Stimulated activated CD4-positive, alpha-beta T cell treated with anti-CD3 and anti-CD28 coated beads, Interleukin-12 subunit alpha, Interleukin-12 subunit beta, amount 100 ng/mL, for 4 hours (primary cell): ENCODE data around the gene AKT3.

Experiments used
- DNase-seq: peaks from one replicate; pipeline ENCODE4 v3.0.0-alpha.2; 2020

AKT3 gene

GRCh38 chr1:243548516-243548915, 301.5 kb downstream of the AKT3 start:
- no peak for DNase-seq

DNA sequence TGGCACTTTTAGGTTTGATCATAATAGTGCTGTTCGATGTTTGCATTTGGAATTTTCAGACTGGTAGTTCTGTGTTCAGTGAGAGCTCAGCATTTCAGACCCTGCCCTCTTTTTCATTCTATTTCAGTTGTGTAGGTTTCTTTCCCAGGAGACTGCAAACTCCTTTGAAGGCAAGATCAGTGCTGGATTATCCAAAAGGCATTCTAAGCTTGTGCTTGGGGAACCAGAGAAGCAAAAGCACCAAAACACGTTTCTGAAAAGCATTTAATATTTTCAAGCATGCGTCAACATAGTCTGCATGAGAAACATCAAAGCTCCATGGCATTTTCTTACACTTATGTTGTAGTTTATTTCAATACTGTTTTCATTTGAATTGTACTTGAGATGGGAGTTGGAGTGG, 302.2 kb downstream of the AKT3 start:
- no peak for DNase-seq

GRCh38 chr1:243546457-243546856, 303.6 kb downstream of the AKT3 start:
- no peak for DNase-seq

- no peak for DNase-seq
These were observed 306.5 kb downstream of the AKT3 start for GRCh38 chr1:243543501-243543900.

- no peak for DNase-seq
These were observed 307.2 kb downstream of the AKT3 start for GRCh38 chr1:243542739-243543415.

- DNase-seq = no peak
These were observed 310.4 kb downstream of the AKT3 start for GRCh38 chr1:243539636-243540035.

DNA sequence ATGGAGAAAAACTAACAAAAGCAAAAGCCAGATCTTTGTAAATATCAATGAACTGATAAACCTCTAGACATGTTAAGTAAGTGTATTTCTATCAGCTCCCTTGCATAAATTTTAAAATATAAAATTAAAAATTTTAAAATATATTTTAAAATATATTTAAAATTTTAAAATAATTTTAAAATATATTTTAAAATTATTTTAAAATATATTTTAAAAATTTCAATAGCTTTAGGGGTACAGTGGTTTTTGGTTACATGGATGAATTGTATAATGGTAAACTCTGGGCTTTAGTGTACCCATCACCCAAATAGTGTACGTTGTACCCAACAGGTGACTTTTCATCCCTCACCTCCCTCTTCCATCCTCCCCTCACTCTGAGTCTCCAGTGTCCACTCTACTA, 315.0 kb downstream of the AKT3 start:
- DNase-seq = no peak

DNA sequence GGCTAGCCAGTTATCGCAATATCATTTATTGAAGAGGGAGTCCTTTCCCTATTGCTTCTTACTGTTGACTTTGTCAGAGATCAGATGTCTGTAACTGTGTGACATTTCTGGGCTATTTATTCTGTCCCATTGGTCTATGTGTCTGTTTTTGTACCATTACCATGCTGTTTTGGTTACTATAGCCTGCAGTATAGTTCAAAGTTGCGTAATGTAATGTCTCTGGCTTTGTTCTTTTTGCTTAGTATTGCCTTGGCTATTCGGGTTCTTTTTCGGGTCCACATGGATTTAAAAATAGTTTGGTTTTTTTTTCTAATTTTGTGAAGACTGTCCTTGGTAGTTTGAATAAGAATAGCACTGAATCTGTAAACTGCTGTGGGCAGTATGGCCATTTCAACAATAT, 320.5 kb downstream of the AKT3 start:
- DNase-seq = no peak

DNA sequence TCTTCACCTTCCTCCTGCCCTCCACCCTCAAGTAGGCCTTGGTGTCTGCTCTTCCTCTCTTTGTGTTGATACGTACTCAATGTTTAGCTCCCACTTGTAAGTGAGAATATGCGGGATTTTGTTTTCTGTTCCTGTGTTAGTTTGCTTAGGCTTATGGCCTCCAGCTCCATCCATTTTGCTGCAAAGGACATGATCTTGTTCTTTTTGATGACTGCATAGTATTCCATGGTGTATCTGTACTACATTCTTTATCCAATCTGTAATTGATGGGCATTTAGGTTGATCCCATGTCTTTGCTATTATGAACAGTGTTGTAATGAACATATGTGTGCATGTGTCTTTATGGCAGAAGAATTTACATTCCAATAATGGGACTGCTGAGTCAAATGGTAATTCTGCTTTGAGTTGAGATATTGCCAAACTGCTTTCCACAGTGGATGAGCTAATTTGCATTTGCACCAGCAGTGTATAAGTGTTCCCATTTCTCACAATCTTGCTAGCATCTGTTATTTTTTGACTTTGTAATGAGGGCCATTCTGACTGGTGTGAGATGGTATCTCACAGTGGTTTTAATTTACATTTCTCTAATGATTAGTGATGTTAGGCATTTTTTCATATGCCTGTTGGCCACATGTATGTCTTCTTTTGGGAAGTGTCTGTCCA, 321.5 kb downstream of the AKT3 start:
- no peak for DNase-seq

GRCh38 chr1:243526180-243526579, 323.9 kb downstream of the AKT3 start:
- no peak for DNase-seq

GRCh38 chr1:243525085-243525487, 325.0 kb downstream of the AKT3 start:
- DNase-seq = no peak

DNA sequence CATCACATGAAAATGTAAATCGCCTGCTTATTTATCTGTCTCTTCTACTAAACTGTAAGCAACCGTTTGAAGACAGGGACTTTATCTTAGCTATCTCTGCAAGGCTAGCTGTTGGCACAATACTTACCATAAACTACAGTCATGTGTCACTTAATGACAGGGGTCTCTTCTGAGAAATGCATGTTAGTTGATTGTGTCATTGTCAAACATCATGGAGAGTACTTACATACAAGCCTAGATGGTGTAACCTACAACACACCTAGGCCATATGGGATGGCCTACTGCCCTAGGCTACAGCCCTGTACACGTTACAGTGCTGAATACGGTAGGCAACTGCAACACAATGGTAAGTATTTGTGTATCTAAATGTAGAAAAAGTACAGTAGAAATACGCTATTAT, 326.3 kb downstream of the AKT3 start:
- DNase-seq = no peak

GRCh38 chr1:243520831-243521230, 329.2 kb downstream of the AKT3 start:
- no peak for DNase-seq

DNA sequence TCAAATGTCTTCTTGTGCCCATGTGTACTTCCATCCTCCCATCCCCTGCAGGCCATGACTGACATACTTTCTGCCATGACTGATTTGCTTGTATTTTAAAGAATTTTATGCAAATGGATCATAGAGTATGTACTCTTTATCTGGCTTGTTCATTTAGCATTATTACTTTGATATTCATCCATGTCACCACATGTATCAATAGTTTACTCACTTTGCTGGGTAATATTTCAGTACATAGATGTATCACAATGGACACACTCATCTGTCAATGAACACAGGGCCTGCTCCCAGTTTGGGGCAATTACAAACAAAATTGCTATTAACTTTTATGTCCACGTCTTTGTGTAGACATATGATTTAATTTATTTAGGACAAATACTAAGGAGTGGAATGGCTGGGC, 335.1 kb downstream of the AKT3 start:
- no peak for DNase-seq

DNA sequence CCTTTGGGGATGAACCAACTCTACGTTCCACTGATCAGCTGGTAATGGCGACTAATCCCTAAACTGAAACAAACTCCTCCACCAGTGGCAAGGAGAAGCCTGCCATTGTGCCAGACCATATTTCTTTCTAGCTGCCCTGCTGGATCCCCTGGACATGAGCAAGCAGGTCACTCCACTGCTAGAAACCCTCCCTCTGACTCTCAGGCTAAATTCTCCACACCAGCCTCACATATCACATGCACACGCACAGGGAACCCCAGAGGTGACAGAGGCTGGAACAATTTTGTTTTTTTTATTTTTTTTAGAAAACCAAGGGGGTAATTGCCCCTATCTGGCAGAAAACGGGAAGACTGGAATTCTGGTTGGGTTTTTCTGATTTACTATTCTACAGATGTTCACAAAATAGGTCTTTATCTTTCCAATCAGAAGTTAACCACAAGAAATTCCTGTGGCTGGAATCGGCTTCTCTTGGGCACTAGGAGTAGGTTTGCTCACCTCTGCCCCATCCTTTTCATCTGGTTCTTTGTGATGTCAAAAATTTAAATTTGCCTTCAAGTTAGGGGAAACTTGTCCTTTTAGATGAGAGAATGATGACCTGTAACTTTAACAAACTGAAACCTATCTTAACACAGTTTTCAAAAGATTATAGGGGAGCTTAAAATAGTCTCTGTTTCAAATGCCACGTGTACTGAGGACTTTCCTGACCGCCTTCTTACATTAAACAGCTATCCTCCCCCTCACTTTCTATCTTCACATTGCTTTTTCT, 336.1 kb downstream of the AKT3 start:
- DNase-seq = no peak

- no peak for DNase-seq
These were observed 339.1 kb downstream of the AKT3 start for GRCh38 chr1:243510928-243511327.

GRCh38 chr1:243508943-243509342, 341.1 kb downstream of the AKT3 start:
- no peak for DNase-seq

DNA sequence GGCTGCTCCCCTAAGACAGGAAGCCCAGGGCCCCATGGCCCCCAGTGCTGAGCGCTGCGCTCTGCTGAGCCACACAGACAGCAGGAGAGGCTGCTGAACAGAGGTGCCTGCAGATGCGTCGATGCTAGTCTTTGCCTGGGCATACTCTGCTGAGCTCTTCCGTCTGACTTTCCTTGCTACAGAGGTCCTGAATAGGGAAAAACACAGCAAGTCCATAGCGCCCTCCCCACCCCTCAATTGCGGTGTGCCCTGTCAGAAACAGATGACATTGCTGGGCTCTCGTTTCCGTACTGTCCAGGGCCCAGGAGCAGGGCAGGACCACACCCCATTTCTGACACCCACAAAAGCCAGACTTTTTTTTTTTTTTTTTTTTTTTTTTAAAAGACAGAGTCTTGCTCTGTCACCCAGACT, 341.7 kb downstream of the AKT3 start:
- no peak for DNase-seq

- DNase-seq = no peak
These were observed 342.3 kb downstream of the AKT3 start for GRCh38 chr1:243507672-243508302.

- DNase-seq = no peak
These were observed 342.9 kb downstream of the AKT3 start for GRCh38 chr1:243507001-243507671.

DNA sequence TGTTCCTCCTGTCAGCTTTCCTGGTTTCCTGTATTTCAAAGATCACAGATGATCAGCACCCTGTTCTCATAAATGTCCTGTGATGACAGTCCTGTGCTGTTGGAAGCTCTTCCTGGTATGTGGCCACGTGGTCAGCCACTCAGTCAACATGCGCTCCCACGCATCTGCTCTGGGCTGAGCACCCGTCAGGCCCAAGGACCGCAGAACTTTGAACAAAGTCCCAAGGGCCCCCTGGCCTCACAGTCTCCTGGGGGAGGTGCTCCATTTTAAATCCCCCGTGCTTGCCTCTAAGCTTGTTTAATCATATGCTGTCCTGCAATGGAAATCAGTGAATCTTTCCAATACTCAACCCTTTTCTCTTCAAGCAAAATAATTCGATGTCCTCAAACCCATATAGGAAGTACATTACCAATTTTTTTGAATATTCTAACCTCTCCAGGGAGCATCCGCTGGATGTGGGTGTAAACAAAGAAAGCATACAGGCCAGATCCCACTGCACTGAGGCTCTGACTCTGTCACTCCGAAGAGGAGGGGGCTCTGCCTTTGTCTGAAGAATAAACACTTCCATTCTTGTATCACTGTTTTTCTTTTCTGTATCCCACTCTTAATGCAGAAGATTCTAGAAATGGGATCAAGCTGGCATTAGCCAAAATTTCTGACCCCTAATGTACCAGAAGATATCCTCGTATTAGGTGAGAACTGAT, 343.9 kb downstream of the AKT3 start:
- DNase-seq = no peak

GRCh38 chr1:243503155-243503554, 346.9 kb downstream of the AKT3 start:
- DNase-seq = no peak
